Bone marrow (tissue), 2 donors: ENCODE results near the gene RIC1.
"Not testable (repeated sequence)": the region's sequence is repeated elsewhere in the genome, so short reads cannot be mapped to it uniquely, and the experiment has no call there.

Experiments used
- DNase-seq, 2 donors: peaks; one replicate each; lab custom pipeline; 2025; lab: John Stamatoyannopoulos, UW

RIC1 gene

DNA sequence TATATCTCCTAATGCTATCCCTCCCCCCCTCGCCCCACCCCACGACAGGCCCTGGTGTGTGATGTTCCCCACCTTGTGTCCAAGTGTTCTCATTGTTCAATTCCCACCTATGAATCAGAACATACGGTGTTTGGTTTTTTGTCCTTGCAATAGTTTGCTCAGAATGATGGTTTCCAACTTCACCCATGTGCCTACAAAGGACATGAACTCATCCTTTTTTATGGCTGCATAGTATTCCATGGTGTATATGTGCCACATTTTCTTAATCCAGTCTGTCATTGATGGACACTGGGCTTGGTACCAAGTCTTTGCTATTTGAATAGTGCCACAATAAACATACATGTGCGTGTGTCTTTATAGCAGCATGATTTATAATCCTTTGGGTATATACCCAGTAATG, 93.8 kb downstream of the RIC1 start:
- not testable (repeated sequence) for DNase-seq

GRCh38 chr9:5735072-5735471, 106.2 kb downstream of the RIC1 start:
- DNase-seq = no peak

GRCh38 chr9:5736563-5737346, 107.8 kb downstream of the RIC1 start:
- DNase-seq = no peak

GRCh38 chr9:5743109-5743508, 114.2 kb downstream of the RIC1 start:
- no peak for DNase-seq

GRCh38 chr9:5748438-5748837, 119.5 kb downstream of the RIC1 start:
- no peak for DNase-seq

- no peak for DNase-seq
Measured at GRCh38 chr9:5749306-5749705, 120.4 kb downstream of the RIC1 start.

DNA sequence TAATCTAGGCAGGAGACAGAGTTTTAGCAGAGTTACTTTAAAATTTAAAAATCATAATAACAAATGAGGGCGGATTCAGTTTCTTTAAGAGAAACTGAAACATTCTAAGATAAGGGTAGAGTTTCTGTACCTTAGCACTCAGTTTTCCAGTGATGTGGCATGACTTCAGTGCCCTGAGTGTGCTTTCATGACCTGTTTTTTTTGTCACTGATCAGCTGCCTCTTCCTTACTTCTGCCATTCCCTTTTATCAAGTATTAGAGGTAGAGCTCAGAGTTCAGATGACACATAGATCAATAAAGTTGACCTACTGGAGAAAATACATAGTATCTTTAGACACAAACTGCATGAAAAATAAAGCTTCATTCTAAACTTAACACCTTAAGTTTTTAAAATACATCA, 121.7 kb downstream of the RIC1 start:
- DNase-seq = no peak

DNA sequence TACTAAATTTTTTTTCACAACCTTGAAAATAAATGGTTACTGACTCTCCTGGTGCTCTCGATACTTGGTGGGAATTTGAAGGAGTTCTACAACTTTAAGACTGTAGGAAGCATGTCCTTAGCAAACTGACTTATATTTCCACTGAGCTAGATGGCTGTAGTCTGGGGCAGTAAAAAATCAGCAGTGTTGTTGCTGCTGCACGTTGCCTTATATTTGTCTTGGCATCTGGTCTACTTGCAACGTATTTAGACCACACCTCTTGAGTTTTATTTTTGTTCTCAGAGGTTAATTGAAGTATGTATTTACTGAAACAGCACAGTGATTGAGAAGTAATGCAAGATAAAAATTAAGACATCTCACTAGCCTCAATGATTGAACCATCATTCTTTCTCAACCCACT, 127.7 kb downstream of the RIC1 start:
- no peak for DNase-seq

GRCh38 chr9:5760338-5760737, 131.4 kb downstream of the RIC1 start:
- no peak for DNase-seq

DNA sequence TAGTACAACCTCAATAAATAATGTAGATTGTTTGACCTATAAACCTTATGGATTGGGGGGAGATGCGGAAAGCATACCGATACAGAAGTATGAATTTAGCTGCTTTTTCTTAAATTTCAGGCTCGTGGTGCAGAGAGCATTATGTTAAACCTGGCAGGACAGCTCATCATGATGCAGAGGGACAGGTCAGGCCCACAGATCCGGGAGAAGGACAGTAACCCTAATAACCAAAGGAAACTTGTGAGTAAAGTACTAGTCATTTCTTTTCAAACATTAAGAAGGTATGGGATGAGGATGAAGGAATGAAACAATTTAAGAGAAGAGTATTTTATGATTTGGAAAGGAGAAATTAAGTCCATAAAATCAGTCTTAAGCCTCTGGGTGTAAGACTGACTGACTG, 133.5 kb downstream of the RIC1 start:
- no peak for DNase-seq

DNA sequence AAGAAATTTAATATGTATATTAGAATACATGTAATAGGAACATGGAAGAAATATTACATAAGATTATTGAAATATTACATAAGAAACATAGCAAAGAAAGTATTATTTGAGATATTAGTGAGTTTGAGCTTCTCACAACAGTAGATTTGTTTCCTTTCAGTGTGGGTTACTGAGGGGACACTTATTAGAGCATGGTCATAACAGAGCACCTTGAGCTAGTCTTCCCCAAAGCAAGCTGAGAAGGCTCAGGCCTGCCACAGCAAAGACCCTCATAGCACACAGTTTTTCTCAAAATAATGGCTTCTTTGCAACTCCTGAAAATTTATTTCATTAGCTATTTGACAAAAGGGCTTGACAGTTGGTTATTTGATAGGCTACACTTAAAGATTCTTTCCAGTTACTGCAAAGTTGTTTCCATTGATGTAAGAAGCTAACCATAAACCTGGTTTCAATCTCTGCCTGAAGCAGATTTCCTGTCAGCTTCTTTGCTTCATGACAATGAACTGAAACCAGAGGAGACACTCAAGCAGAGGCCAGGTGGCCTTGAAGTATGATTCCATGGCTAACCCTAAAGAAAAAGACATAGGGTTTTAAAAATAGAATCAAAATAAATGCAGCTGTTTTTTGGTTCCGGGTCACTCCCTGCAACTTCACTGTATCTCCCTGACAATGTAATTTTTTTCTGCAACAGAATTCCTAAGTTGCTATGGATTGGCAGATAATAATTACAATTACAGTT, 135.4 kb downstream of the RIC1 start:
- DNase-seq = no peak

DNA sequence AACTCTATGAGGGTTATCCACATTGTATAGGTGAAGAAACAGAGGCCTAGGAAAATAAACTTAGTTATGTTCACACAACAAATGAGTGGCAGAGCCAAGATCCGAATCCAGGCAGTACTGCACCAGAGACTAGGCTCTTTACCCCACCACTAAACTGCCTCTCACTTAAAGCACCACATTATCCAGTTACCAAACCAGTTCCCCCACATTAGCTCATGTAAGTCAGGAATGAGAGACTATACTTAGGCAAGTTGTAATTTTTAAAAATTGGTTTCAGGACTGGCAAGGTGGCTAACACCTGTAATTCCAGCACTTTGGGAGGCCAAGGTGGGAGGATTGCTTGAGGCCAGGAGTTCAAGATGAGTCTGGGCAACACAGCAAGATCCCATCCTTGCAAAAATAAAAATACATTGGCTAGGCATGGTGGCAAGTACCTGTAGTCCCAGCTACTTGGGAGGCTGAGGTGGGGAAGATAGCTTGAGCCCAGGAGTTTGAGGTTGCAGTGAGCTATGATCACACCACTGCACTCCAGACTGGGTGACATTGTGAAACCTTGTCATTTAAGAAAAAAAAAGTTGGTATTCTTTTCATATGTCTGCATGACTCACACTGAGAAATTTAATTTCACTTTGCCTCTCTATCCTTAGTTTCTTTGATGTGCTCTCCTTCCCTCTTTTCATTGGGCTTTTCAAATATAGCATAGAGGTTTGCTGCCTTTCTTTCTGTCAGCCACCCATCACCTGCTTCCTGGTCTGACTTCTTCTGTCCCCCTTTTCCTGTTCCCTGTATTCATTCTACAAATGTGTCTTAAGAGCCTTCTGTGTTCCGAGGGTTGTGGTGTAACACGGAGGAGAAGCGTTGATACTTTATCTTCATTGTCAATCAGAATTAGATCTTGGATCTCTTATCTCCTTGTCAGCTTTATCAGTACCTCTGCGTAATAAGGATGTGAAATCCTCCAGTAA, 139.3 kb downstream of the RIC1 start:
- peak in 1 of 2 donors; percentile 84 for DNase-seq

GRCh38 chr9:5773324-5773999, 144.6 kb downstream of the RIC1 start:
- DNase-seq = no peak

- no peak for DNase-seq
Measured at GRCh38 chr9:5778805-5779204, 149.9 kb downstream of the RIC1 start.

- DNase-seq = not testable (repeated sequence)
Measured at GRCh38 chr9:5779705-5780218, 150.9 kb downstream of the RIC1 start.

DNA sequence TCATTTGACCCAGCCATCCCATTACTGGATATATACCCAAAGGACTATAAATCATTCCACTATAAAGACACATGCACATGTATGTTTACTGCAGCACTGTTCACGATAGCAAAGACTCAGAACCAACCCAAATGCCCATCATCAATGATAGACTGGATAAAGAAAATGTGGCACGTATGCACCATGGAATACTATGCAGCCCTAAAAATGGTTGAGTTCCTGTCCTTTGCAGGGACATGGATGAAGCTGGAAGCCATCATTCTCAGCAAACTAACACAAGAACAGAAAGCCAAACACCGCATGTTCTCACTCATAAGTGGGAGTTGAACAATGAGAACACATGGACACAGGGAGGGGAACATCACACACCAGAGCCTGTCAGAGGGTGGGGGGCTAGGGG, 154.5 kb downstream of the RIC1 start:
- not testable (repeated sequence) for DNase-seq

- no peak for DNase-seq
Measured at GRCh38 chr9:5783982-5784381, 155.1 kb downstream of the RIC1 start.

DNA sequence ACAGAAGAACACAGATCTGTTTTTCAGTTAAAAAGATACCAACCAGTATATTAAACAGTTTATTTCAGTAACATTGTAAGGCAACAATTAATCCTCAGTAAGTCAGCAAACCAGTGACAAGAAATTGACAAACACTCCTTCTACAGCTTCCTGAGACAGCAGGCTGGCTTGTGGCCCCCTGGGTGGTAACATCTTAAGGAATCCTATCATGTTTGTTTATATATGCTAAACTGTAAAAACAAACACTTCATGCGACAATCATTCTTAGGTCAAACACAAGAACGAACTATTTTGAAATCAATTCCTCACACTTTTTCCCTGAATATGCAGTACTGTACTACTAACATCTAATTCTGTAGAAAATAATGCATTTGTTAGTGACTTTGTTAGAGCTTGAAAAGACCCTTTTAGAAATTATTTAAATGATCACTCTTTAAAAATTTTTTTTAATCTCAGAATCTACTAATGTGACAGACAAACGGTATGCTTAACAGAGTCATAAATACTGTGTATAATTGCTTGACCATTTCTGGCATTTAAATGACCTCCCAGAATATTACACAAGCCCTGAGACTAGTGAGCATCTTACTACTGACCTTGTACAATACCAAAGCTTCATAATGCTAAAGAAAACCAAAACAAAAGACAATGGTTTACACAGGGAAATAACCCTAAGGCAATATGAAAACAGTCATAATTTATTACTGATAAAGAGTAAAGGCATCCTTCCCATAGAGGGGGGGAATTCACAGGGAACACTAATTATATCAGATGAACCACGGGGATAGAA, 155.8 kb downstream of the RIC1 start:
- no peak for DNase-seq

- DNase-seq = no peak
Measured at GRCh38 chr9:5786370-5787127, 157.6 kb downstream of the RIC1 start.

DNA sequence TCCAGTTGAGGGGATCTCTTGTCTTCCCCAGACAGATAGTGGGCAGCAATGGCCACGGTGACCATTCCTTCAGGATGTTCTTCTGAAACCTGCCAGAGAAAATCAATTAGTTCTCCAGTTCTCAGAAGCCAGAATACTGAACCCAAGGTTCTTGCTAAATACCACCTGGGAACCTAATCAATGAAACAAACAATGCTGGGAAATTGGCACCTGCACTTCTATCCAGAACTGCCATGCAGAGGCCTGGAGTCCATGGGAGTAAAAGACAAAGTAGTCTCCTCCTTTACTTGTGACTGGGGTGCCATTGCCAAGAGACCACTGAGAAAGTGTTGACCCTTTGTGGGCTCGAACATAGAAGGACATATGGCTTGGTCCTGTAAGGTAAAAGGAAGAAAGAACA, 158.3 kb downstream of the RIC1 start:
- DNase-seq = no peak
